PFSK-1 (cell line): ENCODE data around the gene LDLRAD4.

Experiments used
- FOXP2 ChIP-seq: optimal IDR thresholded peaks from 2 replicates; pipeline ENCODE3; 2011; ENCODE audit warnings: borderline replicate concordance, control low read depth, inconsistent platforms; ENCODE audit not compliant: insufficient read depth; ENCODE audit errors: extremely low read length, extremely low read depth
- POLR2AphosphoS5 ChIP-seq: IDR thresholded peaks from 2 replicates; pipeline ENCODE4 v1.6.1; 2012; ENCODE audit warnings: low read depth, mild to moderate bottlenecking, control low read depth, low read length, moderate library complexity
- REST ChIP-seq, 2 experiments: IDR thresholded peaks; 2 replicates each; pipeline versions ENCODE4 v1.6.1 to v1.8.0; 2011 to 2012; ENCODE audit warnings: low read depth in 2 of 2, low read length in 2 of 2, control low read depth in 1 of 2, inconsistent platforms in 1 of 2, mild to moderate bottlenecking in 1 of 2, moderate library complexity in 1 of 2; ENCODE audit not compliant: insufficient read depth in 1 of 2
- SIN3A ChIP-seq: IDR thresholded peaks from 2 replicates; pipeline ENCODE4 v1.6.1; 2012; ENCODE audit warnings: mild to moderate bottlenecking, low read length, moderate library complexity, borderline replicate concordance; ENCODE audit not compliant: insufficient read depth
- TAF1 ChIP-seq: IDR thresholded peaks from 2 replicates; pipeline ENCODE4 v1.6.1; 2012; ENCODE audit warnings: low read length, control low read depth, borderline replicate concordance; ENCODE audit not compliant: insufficient read depth

Gene LDLRAD4

GRCh38 chr18:13181765-13182164 lies 36.8 kb upstream of the LDLRAD4 start:
- no peak for TF ChIP-seq SIN3A
- TF ChIP-seq REST (IDR thresholded peaks at IDR 0.05; ENCODE audit: insufficient read depth in 1 of 2, low read depth in 2 of 2, low read length in 2 of 2): no peak
- no peak for TF ChIP-seq POLR2AphosphoS5
- TF ChIP-seq TAF1: no peak
- TF ChIP-seq FOXP2: no peak

- TF ChIP-seq FOXP2 (no peak), TAF1 (no peak), REST (IDR thresholded peaks at IDR 0.05; ENCODE audit: insufficient read depth in 1 of 2, low read depth in 2 of 2, low read length in 2 of 2) (no peak), SIN3A (no peak), POLR2AphosphoS5 (no peak)
These were observed 35.2 kb upstream of the LDLRAD4 start for GRCh38 chr18:13183359-13183758.

GRCh38 chr18:13183790-13184189 lies 34.8 kb upstream of the LDLRAD4 start:
- TF ChIP-seq SIN3A: no peak
- TF ChIP-seq FOXP2: no peak
- TF ChIP-seq POLR2AphosphoS5: no peak
- TF ChIP-seq TAF1: no peak
- no peak for TF ChIP-seq REST (IDR thresholded peaks at IDR 0.05; ENCODE audit: insufficient read depth in 1 of 2, low read depth in 2 of 2, low read length in 2 of 2)

GRCh38 chr18:13184396-13184795 lies 34.2 kb upstream of the LDLRAD4 start:
- no peak for TF ChIP-seq SIN3A
- no peak for TF ChIP-seq FOXP2
- TF ChIP-seq TAF1: no peak
- no peak for TF ChIP-seq REST (IDR thresholded peaks at IDR 0.05; ENCODE audit: insufficient read depth in 1 of 2, low read depth in 2 of 2, low read length in 2 of 2)
- no peak for TF ChIP-seq POLR2AphosphoS5

- no peak for TF ChIP-seq POLR2AphosphoS5
- no peak for TF ChIP-seq REST (IDR thresholded peaks at IDR 0.05; ENCODE audit: insufficient read depth in 1 of 2, low read depth in 2 of 2, low read length in 2 of 2)
- TF ChIP-seq FOXP2: no peak
These were observed 32.8 kb upstream of the LDLRAD4 start for GRCh38 chr18:13185675-13186198.
